Hematopoietic multipotent progenitor cell (in vitro differentiated cells): ENCODE results near the gene LGI4. TPM values are rescaled to one million over a fixed set of nuclear protein-coding genes. Genes with fewer than 3 reads are reported as not detected.

Experiments
- DNase-seq, 3 donors: peaks; one replicate each; pipeline ENCODE4 v3.0.0-alpha.2; 2011 to 2015; ENCODE audit warnings: low read depth in 2 of 3, low spot score in 2 of 3
- total RNA-seq: library from RNA; depleted of rRNA; stranded (reverse); fragments of >200 nt; gene quantifications from one replicate; pipeline ENCODE4 v1.2.3, GENCODE V29; 2012

LGI4 gene
- 0.27 TPM for total RNA-seq

DNA sequence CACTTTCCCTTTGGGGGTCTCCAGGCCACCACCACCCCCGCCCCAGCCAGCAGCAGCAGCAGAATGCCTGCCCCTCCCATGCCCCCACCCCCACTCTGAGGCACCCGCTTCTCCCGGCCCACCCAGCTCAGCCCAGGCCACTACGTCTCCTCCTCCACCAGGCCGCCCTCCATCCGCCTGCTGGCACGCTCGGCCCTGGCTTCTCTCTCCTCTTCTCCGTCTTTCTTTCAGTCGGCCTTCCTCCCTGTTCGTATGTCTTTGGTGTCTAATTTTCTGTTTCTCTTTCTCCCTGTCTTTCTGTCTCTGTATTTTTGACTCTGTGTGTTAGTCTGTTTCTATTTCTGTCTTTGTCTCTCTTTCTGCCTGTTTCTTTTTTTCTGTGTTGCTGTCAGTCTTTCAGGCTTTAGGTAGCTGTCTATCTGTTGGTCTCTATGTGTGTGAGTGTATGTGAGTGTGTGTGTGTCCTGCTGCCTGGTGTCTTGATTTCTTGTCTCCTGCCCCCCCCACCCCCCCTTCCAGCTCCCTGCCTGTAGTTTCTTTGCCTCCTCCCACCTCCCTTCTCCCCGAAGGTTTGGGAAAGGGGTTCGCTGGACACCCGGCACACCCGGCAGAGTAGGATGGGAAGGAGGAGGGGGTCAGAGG, at the start of gene LGI4:
LGI4 (minus strand) TSS at position 459 of the 642 bp plus-strand sequence; CDS start at position 80, 379 bp downstream.
- DNase-seq: no peak

DNA sequence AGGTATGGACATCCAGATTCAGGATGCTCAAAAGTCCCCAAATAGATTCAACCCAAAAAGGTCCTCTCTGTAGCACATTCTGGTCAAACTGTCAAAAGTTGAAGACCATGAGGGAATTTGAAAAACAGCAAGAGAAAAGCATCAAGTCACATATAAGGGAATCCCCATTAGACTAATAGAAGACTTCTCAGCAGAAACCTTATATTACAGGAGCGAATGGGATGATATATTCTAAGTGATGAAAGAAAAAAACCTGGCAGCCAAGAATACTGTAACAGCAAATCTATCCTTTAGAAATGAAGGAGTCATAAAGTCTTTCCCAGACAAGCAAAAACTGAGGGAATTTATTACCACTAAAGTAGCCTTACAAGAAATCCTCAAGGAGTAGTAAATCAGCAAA, 49.4 kb upstream of the LGI4 start:
- no peak for DNase-seq

DNA sequence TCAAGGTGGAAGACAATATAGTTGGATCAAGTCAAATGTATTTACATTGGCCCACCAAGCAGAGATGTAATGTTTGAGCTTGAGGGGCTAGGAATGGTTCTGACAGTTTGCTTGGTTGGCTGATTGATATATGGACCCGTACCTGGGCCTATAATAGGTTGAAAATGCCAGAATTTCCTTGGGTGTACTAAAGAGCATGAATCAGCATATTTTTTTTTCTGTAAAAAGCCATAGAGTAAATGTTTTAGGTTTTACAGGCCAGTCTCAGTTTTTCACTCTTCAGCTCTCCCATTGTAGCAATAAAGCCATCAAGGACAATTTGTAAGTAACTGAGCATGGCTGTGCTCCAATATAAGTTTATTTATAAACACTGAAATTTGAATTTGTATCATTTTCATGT, 46.5 kb upstream of the LGI4 start:
- DNase-seq: no peak

GRCh38 chr19:35179830-35180229, 45.0 kb upstream of the LGI4 start:
- no peak for DNase-seq

GRCh38 chr19:35178701-35179100, 43.8 kb upstream of the LGI4 start:
- no peak for DNase-seq

GRCh38 chr19:35177377-35178274, 42.8 kb upstream of the LGI4 start:
- DNase-seq: peak in 2 of 3 donors; percentile 23 to 34

DNA sequence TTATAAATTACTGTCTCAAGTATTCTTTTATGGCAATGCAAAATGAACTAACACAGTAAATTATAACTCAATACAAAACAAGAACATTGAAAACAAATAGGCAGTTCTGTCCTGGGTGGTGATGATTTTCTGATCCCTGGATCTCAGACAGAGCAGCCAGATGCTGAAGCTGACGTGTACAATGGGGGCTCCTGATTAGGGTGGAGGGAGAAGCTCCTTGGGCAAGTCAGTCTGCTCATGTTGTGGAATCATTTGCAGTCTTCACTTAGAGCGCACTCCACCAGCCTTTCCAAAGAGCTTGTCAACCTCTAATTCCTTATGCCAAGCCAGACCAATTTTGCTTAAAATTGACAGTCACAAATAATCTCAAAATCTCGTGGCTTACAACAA, 41.3 kb upstream of the LGI4 start:
- DNase-seq: no peak

DNA sequence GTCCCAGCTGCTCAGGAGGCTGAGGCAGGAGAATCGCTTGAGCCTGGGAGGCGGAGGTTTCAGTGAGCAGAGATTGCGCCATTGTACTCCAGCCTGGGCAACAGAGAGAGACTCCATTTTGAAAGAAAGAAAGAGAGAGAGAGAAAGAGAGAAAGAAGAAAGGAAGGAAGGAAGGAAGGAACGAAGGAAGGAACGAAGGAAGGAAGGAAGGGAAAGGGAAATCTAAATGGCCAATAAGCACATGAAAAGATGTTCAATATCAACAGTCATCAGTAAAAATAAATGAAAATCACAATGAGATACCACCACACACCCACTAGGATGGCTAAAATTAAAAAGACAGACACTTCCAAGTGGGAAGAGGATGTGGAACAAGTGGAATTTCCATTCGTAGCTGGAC, 39.4 kb upstream of the LGI4 start:
- DNase-seq: no peak

- DNase-seq: peak in 1 of 3 donors; percentile 63
These were observed 36.9 kb upstream of the LGI4 start for GRCh38 chr19:35171730-35172129.

DNA sequence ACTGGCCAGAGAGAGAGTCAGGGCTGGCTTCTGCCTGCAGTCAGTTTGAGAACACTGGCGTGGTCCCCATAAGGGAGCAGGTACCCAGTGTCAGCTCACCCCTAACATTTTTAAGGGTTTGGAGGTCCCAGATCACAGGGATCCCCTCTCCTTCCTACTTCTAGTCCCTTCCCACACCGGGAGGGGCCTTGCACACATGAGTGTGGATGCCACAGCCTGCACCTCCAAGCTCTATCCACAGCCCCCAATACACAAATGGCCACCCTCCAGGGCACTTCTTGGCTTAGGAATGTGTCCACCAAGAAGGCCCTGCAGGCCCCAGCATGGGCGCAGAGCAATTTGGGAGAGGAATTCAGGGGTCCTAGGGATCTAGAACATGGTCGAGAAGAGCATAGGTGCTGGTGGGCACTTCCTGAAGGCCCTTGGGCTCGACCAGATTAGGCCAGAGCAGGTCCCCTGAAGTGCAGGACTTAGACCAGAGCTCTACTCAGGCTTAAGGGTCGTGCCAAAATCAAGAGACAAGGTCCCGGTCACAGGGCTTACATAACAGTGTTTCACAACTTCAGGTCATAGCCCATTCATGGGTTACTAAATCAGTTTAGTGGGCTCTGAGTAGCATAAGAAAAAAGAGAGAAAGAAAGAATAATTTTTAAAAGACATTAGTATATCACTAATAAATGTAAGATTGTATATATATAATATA, 35.7 kb upstream of the LGI4 start:
- no peak for DNase-seq

DNA sequence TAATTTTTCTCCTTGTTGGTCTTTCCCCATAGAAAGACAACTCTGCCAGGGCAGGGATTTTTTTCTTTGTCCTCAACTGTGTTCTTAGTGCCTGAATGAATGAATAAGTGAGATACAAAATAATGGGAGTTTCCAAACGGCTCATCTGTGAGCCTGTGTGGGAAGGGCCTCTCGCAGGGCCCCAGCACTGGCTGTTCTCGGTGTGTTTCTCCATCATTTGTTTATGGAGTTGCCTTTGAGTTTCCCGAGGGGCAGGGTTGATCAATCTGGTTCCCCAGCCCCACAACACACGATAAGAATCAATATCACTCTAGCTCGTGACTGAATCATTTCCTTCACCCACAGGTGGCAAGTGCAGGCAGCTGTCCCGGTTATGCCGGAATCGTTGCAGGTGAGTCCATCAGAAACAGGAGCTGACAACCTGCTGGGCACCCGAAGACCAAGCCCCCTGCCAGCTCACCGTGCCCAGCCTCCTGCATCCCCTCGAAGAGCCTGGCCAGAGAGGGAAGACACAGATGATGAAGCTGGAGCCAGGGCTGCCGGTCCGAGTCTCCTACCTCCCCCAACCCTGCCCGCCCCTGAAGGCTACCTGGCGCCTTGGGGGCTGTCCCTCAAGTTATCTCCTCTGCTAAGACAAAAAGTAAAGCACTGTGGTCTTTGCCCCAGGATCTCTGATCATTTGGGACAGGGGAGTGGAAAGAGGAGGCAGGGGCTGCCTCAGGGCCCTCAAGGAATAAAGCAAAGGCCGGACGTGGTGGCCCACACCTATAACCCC, 34.5 kb upstream of the LGI4 start:
- DNase-seq: no peak

DNA sequence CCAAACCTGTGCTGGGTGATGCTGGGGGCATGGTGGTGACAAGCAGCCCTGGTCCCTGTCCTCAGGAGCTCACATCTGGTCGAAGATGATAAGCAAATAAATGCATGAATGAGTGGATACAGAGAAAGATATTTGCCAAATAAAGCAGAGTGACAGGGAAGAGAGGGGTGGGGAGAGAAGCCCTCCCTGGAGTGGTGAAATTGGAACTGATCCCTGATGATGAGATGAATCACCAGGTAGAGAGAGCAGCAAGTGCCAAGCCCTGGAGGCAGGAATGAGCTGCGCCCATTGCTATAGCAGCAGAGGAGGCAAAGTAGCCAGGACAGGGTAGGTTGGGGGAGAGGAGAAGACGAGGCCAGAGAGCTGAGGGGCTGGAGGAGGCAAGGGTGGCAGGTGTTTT, 33.3 kb upstream of the LGI4 start:
- DNase-seq: no peak

- peak in 2 of 3 donors; percentile 52 to 88 for DNase-seq
These were observed 32.6 kb upstream of the LGI4 start for GRCh38 chr19:35167251-35168119.

- no peak for DNase-seq
These were observed 31.5 kb upstream of the LGI4 start for GRCh38 chr19:35166100-35167063.

GRCh38 chr19:35165200-35166058, 30.6 kb upstream of the LGI4 start:
- no peak for DNase-seq

DNA sequence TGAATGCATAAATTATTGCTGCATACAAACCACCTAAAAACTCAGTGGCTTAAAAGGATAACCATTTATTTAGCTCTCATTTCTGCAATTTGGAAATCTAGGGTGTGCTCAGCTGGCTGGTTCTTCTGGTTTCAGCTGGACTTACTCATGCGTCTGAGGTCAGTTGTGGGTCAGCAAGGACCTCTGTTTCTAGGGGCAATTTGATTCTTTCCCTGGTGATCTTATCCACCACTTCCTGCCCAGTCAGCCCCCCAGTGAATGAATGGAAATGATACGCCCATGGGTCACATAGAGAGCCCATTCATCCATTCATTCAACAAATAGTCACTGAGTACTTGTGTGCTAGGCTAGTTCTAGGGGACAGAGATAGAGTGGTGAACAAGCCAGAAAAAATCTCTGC, 29.6 kb upstream of the LGI4 start:
- no peak for DNase-seq

GRCh38 chr19:35162471-35163326, 27.8 kb upstream of the LGI4 start:
- no peak for DNase-seq
